ENCODE data around the gene CRK.

CRK gene

DNA sequence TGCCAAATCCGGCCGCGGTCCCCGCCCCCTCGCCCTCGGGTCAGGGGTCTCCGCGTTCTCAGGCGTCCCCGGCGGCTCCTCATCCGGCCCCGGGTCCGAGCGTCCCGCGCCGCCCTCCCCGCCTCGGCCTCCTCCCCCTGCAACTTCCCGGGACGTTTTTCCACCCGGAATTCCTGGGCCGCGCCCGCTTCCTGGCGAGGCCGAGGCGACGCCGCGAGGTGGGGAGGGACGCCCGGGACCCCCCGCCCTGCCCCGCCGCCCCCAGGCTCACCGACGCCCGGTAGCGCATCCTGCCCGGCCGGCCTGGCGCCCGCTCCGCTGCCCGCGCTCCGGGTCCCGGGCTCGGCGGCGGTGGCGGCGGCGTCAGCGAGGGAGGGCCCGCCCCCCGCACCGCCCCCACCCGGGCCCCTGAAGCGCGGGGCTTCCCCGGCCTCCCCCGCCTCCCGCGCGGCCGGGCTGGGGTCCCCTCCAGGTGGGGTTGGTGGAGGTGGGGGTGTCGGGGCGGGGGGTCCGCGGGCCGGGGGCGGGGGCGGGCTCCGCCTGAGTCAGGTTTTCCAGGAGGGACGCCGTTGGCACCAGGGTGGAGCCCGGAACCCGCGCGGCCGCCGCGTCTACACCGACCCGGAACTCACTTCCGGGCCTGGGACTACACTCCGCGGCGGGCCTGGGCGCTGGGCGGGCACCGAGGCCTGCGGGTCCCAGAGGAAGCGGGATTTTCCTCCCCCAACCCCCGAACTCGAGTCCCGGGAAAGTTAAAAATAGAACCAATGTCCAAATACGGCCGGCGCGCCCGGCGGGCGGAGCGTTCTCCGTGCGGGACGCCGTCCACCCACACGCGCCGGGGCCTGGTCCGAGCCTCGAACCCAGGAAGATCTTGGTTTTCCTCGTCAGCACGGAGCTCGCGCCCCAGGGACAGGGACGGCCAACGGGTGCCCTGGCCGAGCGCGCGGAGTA, 29.7 kb upstream of the CRK start:
- H3K4me3 ChIP-seq (ENCODE audit: low read depth, low read length): peak overlapping the region; percentile 69
- TF ChIP-seq, protein P1, sequence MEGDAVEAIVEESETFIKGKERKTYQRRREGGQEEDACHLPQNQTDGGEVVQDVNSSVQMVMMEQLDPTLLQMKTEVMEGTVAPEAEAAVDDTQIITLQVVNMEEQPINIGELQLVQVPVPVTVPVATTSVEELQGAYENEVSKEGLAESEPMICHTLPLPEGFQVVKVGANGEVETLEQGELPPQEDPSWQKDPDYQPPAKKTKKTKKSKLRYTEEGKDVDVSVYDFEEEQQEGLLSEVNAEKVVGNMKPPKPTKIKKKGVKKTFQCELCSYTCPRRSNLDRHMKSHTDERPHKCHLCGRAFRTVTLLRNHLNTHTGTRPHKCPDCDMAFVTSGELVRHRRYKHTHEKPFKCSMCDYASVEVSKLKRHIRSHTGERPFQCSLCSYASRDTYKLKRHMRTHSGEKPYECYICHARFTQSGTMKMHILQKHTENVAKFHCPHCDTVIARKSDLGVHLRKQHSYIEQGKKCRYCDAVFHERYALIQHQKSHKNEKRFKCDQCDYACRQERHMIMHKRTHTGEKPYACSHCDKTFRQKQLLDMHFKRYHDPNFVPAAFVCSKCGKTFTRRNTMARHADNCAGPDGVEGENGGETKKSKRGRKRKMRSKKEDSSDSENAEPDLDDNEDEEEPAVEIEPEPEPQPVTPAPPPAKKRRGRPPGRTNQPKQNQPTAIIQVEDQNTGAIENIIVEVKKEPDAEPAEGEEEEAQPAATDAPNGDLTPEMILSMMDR (conservative IDR thresholded peaks at IDR 0.05; ENCODE audit: low read depth, low read length): no peak
- peak; percentile 41 for DNase-seq (ENCODE audit: low read depth)

DNA sequence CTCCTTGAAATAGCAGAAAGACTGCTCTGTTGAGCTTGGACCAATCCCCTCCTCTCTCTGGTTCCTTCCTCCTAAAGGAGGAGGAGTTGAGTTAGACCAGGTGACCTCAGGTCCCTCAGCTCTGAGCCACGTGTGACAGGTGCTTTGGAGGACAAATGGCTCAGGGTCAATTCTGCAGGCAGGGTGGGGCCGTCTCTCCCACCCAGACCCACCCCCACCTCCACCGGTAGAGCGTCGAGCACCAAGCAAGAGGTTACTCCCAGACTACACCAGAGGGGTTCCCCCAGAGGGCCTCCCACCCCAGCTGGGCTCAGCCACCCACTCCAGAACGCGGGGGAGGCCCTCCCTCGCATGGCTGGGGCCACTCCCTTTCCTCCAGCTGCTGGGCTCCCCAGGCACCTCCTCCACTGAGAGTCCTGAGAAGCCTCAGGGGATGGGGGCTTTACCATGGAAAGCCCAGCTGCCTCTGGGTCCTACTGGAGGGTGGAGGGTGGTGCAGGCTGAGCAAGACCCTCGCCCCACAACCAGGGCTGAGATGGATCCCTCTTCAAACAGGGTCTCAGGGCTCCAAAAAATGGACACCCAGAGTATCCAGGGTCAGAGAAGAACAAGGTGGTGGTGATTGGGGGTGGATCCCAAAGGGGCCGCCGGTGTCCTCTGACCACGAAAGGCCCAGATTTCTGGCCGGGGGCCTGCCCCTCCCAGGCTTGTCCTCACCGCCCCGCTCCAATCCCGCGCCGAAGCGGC, 28.8 kb upstream of the CRK start:
- TF ChIP-seq, protein P1 (conservative IDR thresholded peaks at IDR 0.05; ENCODE audit: low read depth, low read length): peak; percentile 40
- H3K4me3 ChIP-seq (ENCODE audit: low read depth, low read length): peak overlapping the region; percentile 69
- DNase-seq (ENCODE audit: low read depth): peak; percentile 51

DNA sequence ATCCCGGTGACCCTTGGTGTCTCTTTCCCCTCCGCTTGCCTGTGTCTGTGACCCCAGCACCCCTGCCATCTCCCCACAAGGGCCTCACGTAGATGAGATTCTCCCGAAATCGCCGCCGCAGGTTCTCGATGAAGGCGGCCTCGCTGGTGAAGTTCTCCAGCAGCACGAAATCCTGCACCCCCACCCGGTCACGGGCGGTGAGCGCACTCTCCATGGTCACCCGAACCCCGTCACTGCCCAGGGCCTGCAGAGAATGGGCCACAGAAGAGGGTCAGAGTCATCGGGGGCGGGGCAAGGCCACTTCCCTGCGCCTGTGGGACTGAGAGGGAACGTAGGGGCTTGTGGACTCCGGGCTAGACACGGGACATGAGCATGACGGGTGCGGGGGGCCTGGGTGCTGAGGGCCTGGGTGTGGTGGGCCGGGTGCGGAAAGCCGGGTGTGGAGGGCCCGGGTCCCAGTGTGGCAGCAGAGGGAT, 28.1 kb upstream of the CRK start:
- no peak for DNase-seq (ENCODE audit: low read depth)
- H3K4me3 ChIP-seq (ENCODE audit: low read depth, low read length): no peak overlapping the region
- TF ChIP-seq, protein P1 (conservative IDR thresholded peaks at IDR 0.05; ENCODE audit: low read depth, low read length): no peak

DNA sequence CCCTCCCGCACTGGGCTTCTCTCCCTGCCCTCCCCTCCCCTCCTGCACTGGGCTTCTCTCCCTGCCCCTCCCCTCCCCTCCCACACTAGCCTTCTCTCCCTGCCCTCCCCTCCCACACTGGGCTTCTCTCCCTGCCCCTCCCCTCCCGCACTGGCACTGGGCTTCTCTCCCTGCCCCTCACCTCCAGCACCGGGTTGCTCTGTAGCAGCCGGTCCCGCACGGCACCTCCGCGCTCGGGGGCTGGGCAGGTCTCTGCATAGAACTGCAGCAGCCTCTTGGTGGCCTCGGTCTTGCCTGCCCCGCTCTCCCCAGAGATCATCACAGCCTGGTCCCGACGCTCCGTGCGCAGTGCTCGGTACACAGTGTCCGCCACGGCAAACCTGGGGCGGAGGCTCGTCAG, 26.6 kb upstream of the CRK start:
- TF ChIP-seq, protein P1 (conservative IDR thresholded peaks at IDR 0.05; ENCODE audit: low read depth, low read length): no peak
- no peak overlapping the region for H3K4me3 ChIP-seq (ENCODE audit: low read depth, low read length)
- DNase-seq (ENCODE audit: low read depth): no peak

DNA sequence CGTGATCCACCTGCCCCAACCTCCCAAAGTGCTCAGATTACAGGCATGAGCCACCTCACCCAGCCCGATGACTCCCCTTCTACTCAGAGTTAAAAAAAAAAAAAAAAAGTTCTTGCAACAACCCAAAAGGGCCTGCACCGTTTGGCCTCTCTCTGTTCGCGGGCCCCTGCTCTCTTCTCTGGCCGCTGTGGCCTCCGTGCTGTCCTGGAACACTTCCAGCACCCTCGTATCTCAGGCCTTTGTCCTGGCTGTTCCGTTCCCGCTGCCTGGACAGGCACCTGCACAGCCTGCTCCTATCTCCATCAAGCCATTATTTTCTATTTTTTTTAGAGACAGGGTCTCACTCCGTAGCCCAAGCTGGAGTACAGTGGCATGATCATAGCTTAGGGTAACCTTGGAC, 25.7 kb upstream of the CRK start:
- DNase-seq (ENCODE audit: low read depth): no peak
- H3K4me3 ChIP-seq (ENCODE audit: low read depth, low read length): no peak overlapping the region
- TF ChIP-seq, protein P1 (conservative IDR thresholded peaks at IDR 0.05; ENCODE audit: low read depth, low read length): no peak

DNA sequence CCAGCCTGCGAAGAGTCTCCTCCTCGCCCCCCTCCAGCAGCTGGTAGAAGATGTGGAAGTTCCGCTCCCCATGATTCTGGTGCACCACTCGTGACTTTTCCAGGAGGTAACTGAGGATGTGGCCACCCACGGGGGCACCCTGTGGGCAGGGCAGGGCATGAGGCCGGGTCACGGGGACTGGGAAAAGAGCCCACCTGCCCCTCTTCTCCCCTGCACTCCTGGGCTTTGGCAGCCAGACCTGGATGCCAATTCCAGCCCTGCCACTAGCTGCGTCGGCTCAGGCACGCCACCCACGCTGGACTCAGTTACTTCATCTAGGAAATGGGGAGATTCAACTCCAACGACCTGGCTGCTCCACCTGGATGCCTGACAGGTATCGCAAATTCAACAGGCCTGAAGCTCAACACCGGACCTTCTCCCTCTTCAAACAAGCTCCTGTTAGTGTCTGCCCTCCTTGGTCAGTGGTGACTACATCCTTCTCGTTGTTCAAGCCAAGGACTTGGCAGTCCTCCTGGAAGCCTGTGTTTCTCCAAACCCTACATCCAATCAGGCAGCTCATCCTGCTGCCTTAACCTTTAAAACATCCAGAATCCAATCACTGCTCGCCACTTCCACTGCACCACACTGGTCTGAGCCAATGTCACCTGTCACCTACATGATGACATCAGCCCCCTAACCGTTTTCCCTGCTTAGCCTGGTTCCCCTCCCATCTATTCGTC, 24.9 kb upstream of the CRK start:
- TF ChIP-seq, protein P1 (conservative IDR thresholded peaks at IDR 0.05; ENCODE audit: low read depth, low read length): no peak
- no peak overlapping the region for H3K4me3 ChIP-seq (ENCODE audit: low read depth, low read length)
- DNase-seq (ENCODE audit: low read depth): no peak

Data from choroid plexus epithelial cell (primary cell).